EH (cell line): Measurements from ENCODE around the gene FAM168A.

ENCODE experiments used
- DNase-seq: peaks from one replicate; pipeline ENCODE4 v3.0.0-alpha.2; 2015; ENCODE audit warnings: low read depth

Gene FAM168A

DNA sequence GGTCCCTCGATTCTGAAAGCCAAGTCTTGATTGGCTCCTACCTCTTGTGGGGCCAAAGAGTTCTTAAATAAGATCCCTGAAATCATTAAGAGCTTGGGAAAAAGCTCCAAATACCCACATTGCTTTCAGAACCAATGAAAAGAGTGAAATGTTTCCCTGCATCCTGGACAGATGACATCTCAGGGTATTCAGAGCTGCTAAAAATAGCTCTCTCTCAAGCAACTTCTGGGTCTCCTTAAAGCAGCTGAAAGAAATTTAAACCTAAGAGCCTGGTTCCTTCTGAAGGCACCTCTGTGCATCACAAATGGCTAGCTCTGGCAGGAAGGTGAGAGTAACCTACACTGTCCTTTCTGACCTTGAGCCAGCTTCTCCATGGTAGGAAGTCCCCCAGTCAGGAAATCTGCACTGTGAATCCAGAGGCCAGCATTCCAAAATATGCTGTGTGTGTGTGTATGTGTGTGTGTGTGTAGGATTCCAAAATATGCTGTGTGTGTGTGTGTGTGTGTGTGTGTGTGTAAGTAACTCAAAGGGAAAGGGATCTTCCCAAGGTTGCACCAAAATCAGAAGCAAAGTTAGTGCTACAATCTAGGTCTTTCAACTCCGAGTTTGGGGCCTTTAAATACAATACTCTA is 171.6 kb downstream of the FAM168A start:
- DNase-seq: peak; percentile 76

GRCh38 chr11:73425108-73425507 is 172.8 kb downstream of the FAM168A start:
- DNase-seq: no peak

GRCh38 chr11:73423506-73423905 is 174.4 kb downstream of the FAM168A start:
- DNase-seq: no peak

GRCh38 chr11:73422886-73423285 is 175.0 kb downstream of the FAM168A start:
- no peak for DNase-seq

- DNase-seq: no peak
These were observed 177.8 kb downstream of the FAM168A start for GRCh38 chr11:73420136-73420535.

- peak; percentile 72 for DNase-seq
These were observed 181.1 kb downstream of the FAM168A start for GRCh38 chr11:73416786-73417185.

DNA sequence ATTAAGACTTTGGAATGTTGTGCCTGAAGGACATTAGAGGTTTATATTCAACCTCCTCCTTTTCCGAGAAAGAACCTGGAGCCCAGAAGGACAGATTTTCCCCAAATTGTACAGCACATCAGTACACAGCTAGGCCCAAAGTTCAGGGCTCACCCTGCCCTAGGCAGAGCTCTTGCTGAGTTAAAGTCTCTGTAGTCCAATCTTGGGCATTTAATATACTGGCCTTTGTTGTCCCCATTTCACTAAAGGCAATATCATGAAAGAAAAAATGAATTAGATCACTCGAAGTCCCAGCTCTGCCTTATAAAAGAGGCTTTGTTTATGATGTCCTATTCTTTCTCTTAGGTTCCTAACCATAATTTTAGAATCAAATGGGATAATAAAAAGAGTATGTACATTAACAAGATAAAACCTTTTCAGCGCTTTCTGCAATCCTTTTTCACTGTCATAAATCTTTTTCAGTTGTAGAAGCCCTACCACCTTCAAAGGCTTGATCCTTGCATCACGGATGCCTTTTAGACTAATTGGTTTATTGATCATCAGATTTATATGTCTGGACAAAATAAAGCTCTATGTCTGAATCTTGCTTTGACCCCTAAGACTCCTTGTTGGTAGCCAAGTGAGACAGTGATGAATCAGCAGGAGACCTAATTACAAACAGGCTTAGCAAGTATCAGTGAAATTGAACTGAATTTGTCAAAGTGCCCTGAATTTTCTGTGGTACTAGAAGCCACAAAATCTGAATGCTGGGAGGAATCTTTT is 181.9 kb downstream of the FAM168A start:
- DNase-seq: peak; percentile 83

DNA sequence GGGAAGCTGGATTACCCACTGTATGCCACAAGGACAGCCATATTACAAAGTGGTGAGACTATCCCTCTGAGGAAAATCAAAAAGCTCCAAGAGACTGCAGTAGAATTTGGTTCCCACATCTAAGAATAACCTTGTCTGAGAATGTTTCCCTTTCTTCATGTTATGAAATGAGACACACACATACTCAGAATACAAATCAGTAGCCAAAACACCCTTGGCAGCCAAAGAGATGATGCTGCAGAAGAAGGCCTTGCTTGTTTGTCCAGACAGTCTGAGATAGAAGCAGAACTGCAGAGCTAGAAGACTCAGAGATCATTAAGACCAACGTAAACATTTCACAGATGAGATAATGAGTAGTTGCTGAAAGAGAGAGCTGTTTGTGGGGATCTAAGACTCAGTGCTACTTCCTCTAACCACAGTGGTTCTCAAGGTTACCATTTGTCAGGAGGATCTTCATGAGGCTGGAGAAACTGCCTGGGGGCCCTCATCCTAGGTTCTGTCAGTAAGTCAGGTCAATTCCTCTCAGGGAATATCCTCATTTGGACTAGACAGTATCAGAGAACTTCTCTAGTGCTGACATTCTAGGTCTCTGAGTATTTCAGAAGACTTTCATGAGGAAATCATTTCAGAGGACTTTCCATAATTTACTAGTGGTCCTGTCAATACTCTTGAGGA is 182.8 kb downstream of the FAM168A start:
- DNase-seq: peak; percentile 92

DNA sequence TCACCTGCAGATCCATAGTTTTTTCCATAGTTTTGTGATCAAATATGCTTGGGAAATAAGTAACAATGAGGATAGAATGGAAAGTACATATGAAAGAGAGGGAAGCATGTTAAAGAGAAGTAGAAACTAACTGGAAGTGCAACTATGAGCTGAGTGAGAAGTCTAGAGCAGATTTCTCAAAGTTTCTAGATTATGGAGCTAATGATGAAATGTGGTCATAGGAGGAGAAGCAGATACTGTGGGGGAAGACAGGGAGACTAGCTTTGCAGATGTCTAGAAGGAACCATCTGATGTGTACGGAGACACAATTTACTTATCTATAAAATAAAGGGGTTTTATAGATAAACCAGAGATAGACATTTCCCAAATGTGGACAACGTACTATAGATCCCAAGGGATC is 184.7 kb downstream of the FAM168A start:
- DNase-seq: no peak

GRCh38 chr11:73412308-73412707 is 185.6 kb downstream of the FAM168A start:
- peak; percentile 48 for DNase-seq

DNA sequence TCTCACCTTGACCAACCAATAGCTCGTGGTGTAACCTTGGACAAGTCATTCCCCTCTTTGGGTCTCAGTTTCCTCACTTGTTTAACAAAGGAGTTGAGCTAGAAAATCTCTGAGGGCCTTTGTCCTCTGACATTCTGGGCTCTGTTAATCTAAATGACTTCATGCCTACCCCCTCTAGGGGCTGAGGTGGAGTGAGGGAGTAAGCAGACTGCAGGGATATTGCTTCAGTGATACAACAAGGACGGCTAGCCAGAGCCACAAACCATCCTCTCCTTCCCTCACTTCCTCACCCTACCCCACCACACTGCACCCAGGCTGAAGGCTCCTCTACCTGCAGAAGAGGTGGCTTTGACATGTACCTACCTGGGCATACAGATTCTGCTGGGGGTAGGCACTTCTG is 186.9 kb downstream of the FAM168A start:
- DNase-seq: no peak

DNA sequence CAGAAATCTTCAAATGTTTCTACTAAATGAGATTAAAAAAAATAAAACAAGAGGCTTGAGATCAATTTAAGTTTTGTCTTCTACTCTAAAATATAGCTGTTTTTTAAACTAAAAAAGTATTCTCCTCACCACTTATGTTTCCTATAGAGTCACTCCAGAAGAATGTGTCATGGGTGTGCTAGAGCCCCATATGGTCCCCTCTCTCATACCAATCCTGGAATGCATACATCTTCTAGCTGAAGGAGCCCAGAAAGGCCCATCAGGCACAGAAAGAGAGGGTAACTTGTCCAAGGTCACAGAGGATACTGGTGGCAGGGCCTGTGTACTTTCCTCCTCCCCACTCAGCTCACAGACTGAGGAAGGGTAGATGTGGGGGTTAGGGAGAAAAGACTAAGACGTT is 187.3 kb downstream of the FAM168A start:
- peak; percentile 64 for DNase-seq

GRCh38 chr11:73409431-73409830 is 188.5 kb downstream of the FAM168A start:
- DNase-seq: no peak

DNA sequence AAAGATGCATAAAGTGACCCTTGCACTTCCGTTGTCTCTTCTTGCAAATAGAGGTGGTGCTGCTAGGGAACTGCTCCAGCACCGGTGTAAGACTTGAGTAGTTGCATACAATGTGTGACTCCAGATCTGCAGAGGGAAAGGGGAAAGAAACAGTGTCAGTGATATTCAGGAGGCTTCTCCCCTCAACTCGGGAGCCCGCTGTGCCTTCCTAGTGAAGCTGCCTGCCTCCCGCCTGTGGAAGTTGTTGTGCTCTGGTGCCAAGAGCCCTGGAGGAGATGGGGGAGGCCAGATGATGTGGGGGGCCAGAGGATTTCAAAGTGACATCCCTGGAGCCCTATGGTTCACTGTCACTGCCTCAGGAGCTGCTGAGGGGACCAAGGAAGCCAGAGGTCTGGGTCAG is 191.3 kb downstream of the FAM168A start:
- no peak for DNase-seq

DNA sequence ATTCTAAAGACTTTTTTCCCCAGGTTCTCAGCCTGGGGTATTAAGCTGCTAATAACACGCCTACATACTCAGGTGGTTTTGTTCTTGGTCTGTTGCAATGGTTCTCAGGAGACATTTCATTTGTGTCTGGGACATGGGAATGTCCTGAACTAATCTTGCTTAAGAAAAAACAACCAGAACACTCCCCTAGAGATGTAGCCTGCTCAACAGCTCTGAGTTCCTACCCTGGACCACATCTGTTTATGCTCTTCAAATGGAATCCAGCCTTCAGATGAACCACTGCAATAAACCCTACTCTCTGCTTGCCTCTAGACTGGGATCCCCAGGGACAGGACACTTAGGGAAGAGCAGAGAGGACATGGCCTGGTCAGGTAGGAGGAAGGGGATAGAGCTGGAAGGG is 191.8 kb downstream of the FAM168A start:
- DNase-seq: no peak

DNA sequence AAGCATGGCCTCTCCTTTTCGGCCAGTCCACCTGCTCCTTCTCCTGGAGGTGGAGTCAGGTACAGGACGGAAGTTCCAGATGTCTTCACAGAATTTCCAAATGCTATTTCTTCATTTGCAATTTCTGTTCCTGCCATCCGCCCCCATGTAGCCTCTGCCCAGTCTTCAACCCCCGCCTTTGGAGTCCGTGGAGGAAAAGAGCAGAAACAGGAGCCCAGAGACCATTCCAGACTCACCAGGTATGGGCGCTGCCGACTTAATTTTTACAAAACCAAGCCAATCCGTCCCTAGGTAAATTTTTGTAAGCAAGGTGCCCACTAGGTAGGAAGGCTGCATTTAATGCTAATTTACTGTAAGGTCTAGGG is 192.8 kb downstream of the FAM168A start:
- no peak for DNase-seq

GRCh38 chr11:73404506-73405145 is 193.3 kb downstream of the FAM168A start:
- no peak for DNase-seq

- DNase-seq: peak; percentile 69
These were observed 193.9 kb downstream of the FAM168A start for GRCh38 chr11:73404048-73404447.

DNA sequence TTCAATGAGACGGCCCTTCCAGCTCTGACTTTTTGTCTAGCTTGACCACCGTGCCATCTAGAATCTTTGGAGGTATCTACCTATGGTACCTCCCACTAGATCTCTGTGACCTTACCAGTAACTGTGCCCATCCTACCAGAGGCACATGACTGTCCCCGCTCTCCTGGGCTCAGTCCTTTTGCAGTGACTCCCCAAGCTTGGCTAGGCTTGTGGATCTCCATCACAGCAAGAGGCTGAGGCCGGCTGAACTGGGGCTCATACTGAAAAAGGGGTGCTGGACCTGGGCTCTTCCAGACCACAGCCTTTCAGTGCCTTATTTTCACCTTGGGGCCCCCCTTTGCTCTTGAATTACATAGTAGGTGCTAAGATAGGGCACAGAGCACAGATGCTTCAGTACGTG is 194.4 kb downstream of the FAM168A start:
- no peak for DNase-seq

DNA sequence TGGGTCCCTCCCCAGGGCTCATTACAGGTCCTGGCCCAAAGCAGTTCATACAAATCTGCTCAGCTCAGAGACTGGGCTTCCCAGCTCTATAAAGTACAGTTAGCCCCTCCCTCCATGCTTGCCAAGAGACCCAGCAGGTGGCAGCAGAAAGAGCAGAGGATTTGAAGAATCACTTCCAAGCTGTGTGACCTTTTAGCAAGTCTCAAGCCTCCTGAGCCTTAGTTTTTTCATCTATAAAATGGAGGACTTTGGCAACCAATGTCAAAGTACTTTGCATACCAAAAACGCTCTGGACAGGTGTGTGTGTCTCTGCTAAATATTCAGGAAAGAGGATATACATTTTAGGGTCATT is 195.1 kb downstream of the FAM168A start:
- peak; percentile 44 for DNase-seq

- DNase-seq: peak; percentile 29
These were observed 195.7 kb downstream of the FAM168A start for GRCh38 chr11:73401924-73402833.
